Astrocyte of the spinal cord (primary cell): ENCODE results near the gene OPCML.
A peak's percentile ranks its signal among the peaks of the same experiment; 100 is the strongest.

Source experiments
- DNase-seq: peaks from one replicate; pipeline ENCODE4 v3.0.0; 2011; ENCODE audit warnings: low read depth, low spot score
- H3K4me3 ChIP-seq: 2 replicates; pipeline ENCODE4 v1.5.1; 2011; ENCODE audit warnings: low read depth, mild to moderate bottlenecking, low read length, moderate library complexity
- in situ Hi-C: cut with HindIII; loops from 2 replicates; pipeline ENCODE4 v1.10.0; 2017; ENCODE audit warnings: low sequenced_read_pairs
- TF ChIP-seq, protein P1 (sequence below): IDR thresholded peaks from 2 replicates; pipeline ENCODE4 v1.5.1; 2012; ENCODE audit warnings: low read depth, mild to moderate bottlenecking, low read length, inconsistent platforms

The OPCML gene

GRCh38 chr11:132920451-132921096 lies 611.7 kb downstream of the OPCML start:
- no peak overlapping the region for H3K4me3 ChIP-seq
- in situ Hi-C loops = no loop called here
- TF ChIP-seq, protein P1, sequence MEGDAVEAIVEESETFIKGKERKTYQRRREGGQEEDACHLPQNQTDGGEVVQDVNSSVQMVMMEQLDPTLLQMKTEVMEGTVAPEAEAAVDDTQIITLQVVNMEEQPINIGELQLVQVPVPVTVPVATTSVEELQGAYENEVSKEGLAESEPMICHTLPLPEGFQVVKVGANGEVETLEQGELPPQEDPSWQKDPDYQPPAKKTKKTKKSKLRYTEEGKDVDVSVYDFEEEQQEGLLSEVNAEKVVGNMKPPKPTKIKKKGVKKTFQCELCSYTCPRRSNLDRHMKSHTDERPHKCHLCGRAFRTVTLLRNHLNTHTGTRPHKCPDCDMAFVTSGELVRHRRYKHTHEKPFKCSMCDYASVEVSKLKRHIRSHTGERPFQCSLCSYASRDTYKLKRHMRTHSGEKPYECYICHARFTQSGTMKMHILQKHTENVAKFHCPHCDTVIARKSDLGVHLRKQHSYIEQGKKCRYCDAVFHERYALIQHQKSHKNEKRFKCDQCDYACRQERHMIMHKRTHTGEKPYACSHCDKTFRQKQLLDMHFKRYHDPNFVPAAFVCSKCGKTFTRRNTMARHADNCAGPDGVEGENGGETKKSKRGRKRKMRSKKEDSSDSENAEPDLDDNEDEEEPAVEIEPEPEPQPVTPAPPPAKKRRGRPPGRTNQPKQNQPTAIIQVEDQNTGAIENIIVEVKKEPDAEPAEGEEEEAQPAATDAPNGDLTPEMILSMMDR = no peak
- no peak for DNase-seq

- no peak overlapping the region for H3K4me3 ChIP-seq
- DNase-seq = no peak
- in situ Hi-C loops = no loop called here
- TF ChIP-seq, protein P1 = no peak
Observed at GRCh38 chr11:132914600-132914999, 617.7 kb downstream of the OPCML start.

DNA sequence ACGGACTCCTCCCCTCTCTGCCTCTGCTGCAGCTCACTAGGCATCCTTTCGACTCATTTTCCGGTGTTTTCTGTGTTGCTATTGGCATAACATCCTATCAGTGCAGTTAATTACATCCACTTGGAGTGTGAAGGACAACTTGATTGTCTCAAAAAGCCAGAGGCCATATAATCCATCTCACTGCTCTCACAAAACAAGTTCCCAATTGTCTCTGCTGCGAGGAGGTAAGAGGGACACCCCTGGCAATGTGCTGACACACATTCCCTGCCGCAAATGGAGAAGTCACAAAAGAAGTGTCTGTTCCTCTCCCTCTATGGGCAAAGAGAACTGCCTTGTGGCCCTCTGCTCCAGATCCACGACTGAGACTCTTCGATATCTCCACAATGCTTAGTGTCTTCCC lies 618.4 kb downstream of the OPCML start:
- TF ChIP-seq, protein P1 = no peak
- in situ Hi-C loops = no loop called here
- H3K4me3 ChIP-seq = no peak overlapping the region
- no peak for DNase-seq

DNA sequence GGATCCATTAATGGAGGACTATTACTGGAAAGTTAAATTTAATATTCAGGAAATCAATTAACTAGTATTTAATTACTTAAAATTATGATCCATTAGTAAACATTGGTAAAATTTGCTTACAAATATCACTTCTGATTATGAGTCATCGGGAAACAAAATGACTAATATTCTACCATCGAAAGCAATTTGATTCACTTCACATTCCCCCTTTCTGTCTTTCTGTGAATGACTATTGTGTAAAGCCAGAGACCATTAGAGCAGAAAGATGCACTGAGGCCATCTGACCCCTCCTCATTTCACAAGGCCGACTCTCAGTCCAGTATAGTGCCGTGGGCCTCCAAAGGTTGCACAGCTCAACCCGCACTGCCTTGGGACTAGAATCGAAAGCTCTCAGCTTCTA lies 619.0 kb downstream of the OPCML start:
- in situ Hi-C loops = no loop called here

GRCh38 chr11:132911186-132911585 lies 621.1 kb downstream of the OPCML start:
- peak; percentile 57 for DNase-seq
- in situ Hi-C loops = no loop called here
- no peak overlapping the region for H3K4me3 ChIP-seq
- TF ChIP-seq, protein P1 = no peak

More for the DNA sequence above, 619.0 kb downstream of the OPCML start:
- no peak overlapping the region for H3K4me3 ChIP-seq
- no peak for DNase-seq
- TF ChIP-seq, protein P1 = no peak

DNA sequence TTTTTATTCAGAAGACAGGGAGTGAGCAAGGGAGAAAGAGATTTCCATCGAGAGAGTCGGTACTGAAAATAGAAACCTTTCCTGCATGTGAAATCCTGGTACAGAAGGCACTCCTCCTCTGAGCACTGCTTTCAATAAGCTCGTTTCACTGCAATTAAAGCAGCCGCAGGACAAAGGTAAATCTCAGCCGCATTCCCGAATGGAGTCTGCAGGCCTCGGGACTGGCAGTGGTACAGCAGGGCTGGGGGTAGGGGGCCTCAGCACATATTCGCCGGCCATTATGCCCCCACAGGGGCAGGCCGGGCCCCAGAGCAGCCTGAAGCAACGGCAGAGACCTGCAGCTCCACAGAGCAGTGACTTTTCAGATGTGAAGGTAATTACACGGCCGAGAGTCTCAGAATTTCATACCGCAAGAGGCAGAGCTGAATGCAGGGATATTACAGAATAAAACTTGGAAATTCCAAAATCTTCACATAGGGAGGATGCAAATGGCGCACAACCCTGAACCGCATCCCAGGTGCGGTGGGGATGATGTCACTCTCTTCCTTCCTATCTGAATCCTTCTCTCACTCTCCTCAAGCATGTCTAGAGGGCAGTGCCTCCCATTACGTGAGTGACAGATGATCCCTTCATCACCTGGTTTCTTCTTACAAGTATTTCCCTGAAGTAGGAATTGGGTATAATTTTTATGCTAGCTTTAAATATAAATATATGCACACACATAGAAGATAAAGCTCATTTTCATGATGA lies 622.1 kb downstream of the OPCML start:
- H3K4me3 ChIP-seq = no peak overlapping the region
- TF ChIP-seq, protein P1 = no peak
- in situ Hi-C loops = no loop called here
- DNase-seq = no peak
